CD4-positive, alpha-beta T cell treated with Interleukin-1 beta for 1 hour (primary cell): ENCODE results near the gene OOEP.
"Not testable (repeated sequence)": the region's sequence is repeated elsewhere in the genome, so short reads cannot be mapped to it uniquely, and the experiment has no call there.

Experiments used
- DNase-seq, 2 donors: peaks; one replicate each; pipeline ENCODE4 v3.0.0-alpha.2; 2020 to 2022

OOEP gene

DNA sequence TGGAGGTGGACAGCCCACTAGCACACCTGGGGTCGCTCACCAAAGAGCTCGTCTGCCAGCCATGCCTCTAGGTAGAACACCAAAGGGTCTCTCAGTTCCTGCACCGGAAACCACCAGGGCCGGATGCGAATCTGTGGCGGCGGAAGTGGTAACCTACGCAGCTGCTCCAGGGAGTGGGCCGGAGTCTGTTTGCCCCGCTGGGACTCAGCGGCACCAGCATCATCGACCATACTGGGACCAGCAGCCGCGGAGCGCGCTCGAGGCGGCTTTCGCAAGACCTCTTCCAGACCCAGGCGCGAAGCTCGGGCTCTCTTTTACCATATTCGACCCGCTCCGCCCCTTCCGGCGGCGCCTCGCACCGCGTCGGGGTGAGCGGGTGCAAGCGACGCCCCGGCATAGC, at the start of gene OOEP:
Gene OOEP, minus strand, starts transcription at position 335 of the 400 bp plus-strand sequence. Its CDS starts 105 bp downstream, at position 230.
- no peak for DNase-seq

GRCh38 chr6:73418081-73418741, 48.5 kb upstream of the OOEP start:
- DNase-seq = no peak

DNA sequence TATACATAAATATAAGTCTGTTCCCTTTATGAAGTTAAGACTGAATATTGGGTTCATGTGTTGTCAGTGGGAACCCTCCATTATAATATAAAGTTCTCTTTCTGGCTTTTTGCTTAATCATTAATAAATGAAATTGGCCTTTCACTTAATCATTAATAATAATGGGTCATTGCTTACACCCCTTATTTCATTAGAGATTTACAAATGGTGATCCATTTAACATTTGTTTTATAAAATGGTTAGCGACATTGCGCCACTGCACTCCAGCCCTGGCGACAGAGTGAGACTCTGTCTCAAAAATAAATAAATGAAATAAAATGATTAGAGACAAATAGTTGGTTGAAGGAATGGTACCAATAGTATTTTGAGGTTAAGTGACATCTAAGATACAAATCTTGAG, 43.4 kb upstream of the OOEP start:
- DNase-seq = no peak

DNA sequence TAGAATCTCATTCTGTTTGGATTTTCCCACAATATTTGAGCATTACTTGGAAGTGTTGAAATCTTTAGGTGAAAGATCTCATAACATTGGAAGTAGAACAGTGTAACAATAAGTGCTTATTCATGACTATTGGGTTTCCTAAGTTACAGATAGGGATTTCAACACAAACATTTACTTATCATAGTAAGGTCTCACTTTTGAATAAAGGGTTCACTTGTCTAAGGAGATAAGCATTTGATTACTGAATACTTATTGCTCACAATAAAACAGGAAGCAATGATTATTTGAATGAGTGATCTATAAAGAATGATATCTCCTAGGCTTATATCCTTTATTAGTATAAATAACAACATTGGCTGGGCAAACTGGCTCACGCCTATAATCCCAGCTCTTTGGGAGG, 39.7 kb upstream of the OOEP start:
- DNase-seq = no peak

DNA sequence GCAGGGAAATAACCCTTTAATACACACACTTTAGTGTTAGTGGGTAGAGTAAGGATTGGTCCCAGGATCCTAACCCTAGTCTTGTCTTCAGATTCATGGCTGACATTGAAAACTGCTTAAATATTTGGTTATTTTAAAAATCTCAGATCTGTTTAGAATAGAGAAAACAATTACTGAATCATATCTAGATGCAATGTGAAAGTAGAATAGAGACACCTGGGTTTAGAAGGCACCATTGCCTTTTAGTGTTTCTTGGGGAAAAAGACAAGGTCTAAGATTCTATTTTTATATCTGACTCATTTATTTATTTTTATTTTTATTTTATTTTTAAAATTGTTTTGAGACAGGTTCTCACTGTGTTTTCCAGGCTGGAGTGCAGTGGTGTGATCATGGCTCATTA, 31.0 kb upstream of the OOEP start:
- DNase-seq = no peak

DNA sequence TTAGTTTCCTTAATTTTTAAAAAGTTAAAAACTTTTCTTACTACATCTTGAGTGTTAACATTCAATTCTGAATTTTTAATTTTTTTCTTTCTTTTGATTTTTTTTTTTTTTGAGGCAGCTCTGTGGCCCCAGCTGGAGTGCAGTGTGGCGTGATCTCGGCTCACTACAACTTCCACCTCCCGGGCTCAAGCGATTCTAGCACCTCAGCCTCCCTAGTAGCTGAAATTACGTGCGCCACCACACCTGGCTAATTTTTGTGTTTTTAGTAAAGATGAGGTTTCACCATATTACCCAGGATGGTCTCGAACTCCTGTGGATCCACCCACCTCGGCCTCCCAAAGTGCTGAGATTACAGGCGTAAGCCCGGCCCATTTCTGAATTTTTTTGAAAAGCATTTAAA, 26.2 kb upstream of the OOEP start:
- no peak for DNase-seq

DNA sequence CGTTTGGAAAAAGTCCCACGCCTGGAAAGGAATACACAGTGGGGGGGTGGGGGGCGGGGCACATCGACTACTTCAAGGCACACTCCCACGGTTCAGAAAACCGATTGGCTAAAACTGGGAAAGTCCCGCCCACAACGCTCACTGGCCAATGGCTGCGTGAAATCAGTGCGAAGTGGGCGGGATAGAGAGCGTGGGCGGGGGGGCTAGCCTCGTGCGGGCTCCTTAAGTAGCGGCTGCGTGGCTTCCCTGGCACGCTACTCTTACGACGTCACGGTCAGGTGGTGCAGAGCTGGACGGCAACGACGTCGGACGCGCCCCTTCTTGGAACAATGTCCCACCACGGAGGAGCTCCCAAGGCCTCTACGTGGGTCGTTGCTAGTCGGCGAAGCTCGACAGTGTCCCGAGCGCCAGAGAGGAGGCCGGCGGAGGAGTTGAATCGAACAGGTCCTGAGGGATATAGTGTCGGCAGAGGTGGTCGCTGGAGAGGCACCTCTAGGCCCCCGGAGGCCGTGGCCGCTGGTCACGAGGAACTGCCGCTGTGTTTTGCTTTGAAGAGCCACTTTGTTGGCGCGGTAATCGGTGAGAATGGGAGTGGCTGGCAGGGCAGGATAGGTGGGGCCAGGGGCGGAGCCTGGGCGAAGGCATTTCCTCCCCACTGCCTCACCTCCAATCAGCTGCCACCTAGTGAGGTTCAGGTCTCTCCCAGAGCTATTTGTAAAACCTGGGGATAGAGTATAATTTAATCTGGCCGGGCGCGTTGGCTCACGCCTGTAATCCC, 25.1 kb upstream of the OOEP start, which contains the start of gene DDX43:
Gene DDX43, plus strand, starts transcription at position 252 of the 778 bp plus-strand sequence. Its CDS starts 78 bp downstream, at position 330.
- peak; percentile 78 to 81 for DNase-seq

GRCh38 chr6:73393278-73393677, 23.6 kb upstream of the OOEP start:
- DNase-seq = no peak

DNA sequence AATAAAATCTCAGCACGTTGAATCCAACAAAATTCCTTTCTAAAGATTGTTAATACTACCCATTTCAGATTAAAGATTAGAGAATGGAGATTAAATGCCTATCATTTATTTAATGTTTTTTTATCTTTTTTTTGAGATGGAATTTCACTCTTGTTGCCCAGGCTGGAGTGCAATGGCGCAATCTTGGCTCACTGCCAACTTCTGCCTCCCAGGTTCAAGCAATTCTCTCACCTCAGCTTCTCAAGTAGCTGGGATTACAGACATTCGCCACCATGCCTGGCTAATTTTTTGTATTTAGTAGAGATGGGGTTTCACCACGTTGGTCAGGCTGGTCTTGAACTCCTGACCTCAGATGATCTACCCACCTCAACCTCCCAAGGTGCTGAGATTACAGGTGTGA, 22.5 kb upstream of the OOEP start:
- DNase-seq = not testable (repeated sequence)

DNA sequence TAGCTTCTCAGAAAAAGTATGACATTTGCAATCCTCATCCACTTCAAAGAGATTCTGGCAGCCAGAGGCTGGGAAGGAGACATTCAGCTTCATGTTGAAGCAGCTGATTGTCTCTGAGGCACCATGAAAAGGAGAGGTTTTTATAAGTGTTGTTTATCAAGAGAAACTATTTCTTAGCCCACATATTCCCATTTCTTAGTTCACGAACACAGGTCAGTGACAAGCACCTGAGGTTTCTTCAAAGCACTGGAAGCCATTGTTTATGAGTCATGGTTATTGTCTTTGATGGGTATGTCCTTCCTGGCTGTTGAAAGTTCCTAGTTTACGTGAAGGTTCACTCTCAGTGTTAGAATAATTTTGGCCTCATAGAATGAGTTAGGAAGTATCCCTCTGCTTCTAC, 22.0 kb upstream of the OOEP start:
- DNase-seq = peak in 1 of 2 donors; percentile 28

GRCh38 chr6:73389854-73390253, 20.2 kb upstream of the OOEP start:
- DNase-seq = no peak

DNA sequence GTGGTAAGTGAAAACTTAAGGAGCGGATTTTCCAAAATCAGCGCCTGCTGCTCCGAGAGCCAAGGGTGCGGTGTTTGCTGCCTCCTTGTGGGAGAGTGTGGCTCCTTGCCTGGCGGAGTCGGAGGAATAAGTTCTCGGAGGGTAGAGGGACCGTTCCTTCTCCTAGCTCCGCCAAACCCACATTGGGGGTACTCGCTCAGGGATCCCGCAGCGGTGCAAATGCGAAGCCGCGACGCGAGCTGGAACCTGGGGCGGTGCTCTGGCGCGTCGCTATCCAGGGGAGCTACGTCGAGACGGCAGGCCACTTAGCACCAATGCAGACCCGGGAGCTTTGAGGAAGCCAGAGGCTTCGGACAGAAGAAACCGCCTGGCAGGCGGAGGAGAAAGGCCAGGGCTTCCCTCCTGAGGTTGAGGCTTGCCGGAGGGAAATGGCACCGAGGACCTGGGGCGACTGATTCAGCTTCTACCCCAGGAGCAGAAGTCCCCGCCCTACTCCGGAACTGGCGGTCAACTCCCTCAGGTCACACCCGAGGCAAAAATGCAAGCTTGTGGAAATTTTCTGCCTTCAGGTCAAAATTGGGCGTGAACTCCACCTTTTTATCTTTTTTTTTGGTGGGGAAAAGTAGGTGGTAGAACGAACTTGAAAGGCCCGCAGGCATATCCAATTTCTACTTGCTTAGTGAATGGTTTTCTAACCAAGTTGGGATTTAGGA, 19.3 kb upstream of the OOEP start:
- DNase-seq = peak; percentile 61 to 65

DNA sequence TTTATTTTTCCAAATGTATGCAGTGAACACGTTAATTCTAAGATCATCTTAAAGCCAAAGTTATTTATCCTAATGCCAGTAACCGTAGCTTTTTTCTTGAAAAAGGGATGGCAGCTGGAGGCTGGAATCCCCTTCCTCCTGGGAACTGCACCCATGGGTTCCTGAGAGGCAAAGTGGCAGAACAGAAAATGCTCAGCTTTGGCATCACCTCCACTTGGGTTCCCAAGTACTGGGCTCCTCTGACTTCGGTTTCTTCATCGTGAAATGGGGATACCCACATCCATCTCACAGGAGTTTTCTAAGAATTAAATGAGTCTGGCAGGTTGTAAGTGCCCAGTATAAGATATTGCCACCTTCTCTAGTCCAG, 18.7 kb upstream of the OOEP start:
- no peak for DNase-seq

DNA sequence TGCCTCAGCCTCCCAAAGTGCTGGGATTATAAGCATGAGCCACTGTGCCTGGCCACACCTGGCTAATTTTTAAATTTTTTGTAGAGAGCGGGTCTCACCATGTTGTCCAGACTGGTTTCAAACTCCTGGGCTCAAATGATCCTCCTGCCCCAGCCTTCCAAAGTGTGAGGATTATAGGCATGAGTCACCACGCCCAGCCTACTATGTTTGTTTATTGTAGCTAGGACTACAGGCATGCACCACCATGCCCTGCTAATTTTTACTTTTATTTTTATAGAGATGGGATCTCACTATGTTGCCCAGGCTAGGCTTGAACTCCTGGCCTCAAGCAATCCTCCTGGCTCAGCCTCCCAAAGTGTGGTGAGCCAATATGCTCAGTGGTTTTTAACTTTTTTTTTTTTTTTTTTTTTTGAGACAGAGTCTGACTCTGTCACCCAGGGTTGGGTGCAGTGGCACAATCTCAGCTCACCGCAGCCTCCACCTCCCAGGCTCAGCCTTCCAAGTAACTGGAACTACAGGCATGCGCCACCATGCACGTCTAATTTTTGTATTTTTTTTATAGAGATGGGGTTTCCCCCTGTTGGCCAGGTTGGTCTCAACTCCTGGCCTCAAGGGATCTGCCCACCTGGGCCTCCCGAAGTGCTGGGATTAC, 12.9 kb upstream of the OOEP start:
- DNase-seq = no peak

GRCh38 chr6:73381531-73381930, 11.8 kb upstream of the OOEP start:
- DNase-seq = not testable (repeated sequence)

- DNase-seq = no peak
Observed at GRCh38 chr6:73377225-73377624, 7.5 kb upstream of the OOEP start.

- DNase-seq = no peak
Observed at GRCh38 chr6:73375216-73375615, 5.5 kb upstream of the OOEP start.

DNA sequence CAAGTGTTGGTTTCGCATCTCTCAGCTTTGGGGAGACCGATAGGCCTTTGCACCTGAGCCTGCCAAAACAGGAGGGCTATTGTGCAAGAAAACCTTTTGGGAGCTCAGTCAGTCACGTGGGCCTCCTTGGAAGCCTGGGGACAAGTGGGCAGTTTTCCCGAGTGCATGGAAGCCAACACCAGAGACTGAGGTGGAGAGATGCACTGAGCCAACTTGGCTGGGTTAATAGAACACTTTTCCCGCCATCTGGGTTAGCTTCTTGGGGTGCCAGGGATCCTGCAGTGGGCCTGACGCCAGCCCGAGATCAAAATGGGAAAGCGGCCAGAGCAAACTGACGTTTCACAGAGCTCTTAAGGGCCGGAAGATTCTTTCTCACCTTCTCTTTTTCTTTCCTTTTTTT, 2.8 kb upstream of the OOEP start:
- DNase-seq = no peak

- no peak for DNase-seq
Observed at GRCh38 chr6:73371984-73372383, 2.3 kb upstream of the OOEP start.

DNA sequence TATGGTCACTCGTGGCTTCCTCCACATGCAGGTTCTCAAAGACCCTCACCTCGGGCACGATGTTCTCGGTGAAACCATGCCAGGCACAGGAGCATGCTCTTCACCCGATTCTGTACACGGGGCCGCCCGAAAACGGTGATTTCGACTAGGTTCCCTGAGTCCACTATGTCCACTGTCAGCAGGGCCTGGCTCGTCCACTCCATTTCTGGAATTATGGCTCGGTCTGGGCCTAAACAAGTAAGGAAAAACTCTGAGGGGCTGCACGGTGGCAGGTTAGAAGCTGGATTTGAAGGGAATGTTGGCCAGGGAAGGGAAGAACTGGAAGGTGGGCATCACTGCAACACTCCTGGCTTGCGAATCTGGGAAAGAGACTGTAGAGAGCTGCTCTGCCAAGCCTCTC, 540 bp downstream of the OOEP start:
- no peak for DNase-seq

- no peak for DNase-seq
Observed at GRCh38 chr6:73368675-73369074, 1.0 kb downstream of the OOEP start.

DNA sequence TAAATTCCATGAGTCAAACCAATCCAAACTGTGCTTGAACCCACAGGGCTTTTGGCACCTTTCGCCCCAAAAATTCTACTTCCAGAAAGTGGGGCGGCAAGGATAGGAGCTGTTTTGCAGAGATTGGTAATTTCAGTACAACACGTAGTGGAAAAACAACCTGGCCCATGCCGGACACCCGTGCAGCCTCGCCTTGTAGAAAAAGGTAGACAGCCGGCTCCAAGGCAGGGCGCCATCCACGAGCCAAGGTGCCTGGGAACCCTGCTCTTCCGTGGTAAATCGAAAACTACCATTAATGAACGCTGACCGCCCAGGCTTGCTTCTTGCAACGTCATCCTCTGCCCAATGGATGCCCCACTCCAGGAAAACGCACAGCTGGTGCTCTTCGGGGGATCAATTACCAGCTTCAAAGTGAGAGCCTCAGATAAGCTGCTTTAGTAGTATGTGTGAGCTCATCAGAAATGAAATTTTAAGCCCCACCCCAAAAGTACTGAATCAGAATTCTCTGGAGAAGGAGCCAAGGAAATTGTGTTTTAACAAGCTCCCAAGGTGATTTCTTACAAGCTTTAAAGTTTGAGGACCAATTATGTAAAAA, 1.8 kb downstream of the OOEP start:
- DNase-seq = no peak

DNA sequence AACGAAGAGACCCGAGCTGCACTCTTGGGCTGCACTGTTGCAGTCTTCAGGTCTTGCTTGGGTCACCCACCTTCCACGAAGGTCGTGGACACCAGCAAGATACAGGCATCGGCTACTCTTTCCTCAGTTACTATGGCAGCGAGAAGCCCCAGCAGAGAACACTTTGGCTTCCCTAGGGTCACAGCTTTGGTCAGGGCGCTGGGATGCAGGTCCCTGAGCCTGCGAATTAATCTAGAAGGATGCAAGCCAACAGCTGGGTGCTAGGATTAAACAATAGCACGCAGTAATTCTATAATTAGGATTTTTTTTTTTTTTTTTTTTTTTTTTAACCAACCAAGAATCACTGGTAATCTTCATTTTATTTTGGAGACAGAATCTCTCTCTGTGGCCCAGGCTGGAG, 5.1 kb downstream of the OOEP start:
- no peak for DNase-seq
